Smooth muscle cell of the umbilical artery (primary cell): ENCODE measurements around the gene SLC22A24. TPM values are rescaled to one million over a fixed set of nuclear protein-coding genes. Genes with fewer than 3 reads are reported as not detected.

ENCODE experiments used
- total RNA-seq: library from RNA; depleted of rRNA; stranded (reverse); fragments of >200 nt; gene quantifications from 2 replicates; pipeline ENCODE4 v1.2.3, GENCODE V29; 2014

SLC22A24 gene, protein sequence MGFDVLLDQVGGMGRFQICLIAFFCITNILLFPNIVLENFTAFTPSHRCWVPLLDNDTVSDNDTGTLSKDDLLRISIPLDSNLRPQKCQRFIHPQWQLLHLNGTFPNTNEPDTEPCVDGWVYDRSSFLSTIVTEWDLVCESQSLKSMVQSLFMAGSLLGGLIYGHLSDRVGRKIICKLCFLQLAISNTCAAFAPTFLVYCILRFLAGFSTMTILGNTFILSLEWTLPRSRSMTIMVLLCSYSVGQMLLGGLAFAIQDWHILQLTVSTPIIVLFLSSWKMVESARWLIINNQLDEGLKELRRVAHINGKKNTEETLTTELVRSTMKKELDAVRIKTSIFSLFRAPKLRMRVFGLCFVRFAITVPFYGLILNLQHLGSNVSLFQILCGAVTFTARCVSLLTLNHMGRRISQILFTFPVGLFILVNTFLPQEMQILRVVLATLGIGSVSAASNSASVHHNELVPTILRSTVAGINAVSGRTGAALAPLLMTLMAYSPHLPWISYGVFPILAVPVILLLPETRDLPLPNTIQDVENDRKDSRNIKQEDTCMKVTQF
- not detected in 2 replicates for total RNA-seq

DNA sequence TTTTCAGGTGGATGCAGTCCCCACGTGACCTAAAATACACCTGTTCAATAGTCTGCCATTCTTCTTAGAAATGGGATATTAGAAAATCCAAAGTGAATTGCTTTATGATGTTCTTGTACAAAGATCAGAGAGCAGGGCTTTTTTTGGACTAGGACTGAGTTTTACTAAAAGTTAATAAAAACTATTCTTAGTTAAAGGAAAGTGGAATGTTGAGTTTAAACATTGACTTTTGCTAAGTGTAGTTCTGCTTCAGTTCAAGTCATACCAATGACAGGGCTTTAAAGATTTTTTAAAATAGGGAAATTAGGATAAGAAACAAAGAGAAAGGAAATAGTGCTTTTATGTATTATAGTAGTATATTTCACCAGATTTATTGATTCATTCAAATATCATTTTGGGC, at the start of gene SLC22A24:
TSS of gene SLC22A24 (minus strand) at position 101 of the 400 bp plus-strand sequence. CDS start 442 bp downstream, outside the sequence.

Other genes with a start within 250 kb of the SLC22A24 start
- gene CHRM1, start 222.9 kb downstream of the SLC22A24 start, total RNA-seq = not detected in 2 replicates
- not detected in 2 replicates for gene SLC22A6, start 159.3 kb downstream of the SLC22A24 start, total RNA-seq
- not detected in 2 replicates for gene SLC22A8, start 128.4 kb downstream of the SLC22A24 start, total RNA-seq
- not detected in 2 replicates for gene SLC22A25, start 99.4 kb upstream of the SLC22A24 start, total RNA-seq
- gene SLC22A9, start 225.6 kb upstream of the SLC22A24 start, total RNA-seq = not detected in 2 replicates